GM20431 (cell line): ENCODE data around the gene PLEKHA3.

Experiments
- in situ Hi-C: fragments of 300-500 bp; cut with MseI, MboI; formaldehyde crosslinking; loops from one replicate; pipeline ENCODE4 v1.15.0; 2020; ENCODE audit warnings: low sequenced_read_pairs; ENCODE audit not compliant: unreplicated experiment

PLEKHA3 gene

DNA sequence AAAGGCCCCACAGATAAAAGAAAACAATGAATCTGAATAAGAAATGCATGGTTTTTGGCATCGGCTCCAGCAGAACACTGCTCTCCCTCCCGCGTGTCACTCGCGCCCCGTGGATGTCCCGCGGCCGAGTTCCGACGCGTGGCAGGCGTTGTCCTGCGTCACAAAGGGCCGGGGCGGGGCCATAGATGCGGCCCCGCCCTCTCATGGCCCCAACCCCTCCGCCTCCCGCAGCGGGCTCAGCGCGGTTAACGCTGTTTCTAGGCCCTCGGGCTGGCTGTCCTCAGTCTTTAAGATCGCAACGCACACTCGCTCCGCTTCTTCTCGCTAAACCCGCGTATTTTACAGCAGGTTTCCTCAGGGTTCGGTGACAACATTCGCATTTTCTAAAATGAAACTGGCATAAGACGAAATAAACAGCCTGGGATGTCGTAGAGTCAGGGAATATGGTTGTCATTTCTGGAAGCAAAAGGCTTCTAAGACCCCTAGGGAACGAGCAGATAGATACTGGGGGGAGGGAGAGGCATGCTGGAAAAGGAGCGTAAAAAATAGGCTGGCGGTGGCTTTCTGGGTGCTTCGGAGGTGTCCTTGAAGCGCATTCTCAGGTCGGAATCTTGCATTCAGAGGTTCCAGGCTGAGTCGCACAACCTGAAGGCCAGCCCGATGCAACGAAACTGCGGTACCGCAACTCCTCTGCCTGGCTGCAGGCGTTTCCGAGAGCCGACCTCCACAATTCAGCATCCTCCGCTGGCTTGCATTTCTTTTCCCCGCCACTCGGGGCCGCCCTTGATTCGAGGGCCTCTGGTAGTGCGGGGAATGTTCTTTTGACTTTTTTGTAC, 1.6 kb upstream of the PLEKHA3 start, which contains the start of gene FKBP7:
FKBP7 (minus strand) TSS at position 162 of the 836 bp plus-strand sequence; CDS start at position 61, 101 bp downstream.
- in situ Hi-C loops: no loop called here

DNA sequence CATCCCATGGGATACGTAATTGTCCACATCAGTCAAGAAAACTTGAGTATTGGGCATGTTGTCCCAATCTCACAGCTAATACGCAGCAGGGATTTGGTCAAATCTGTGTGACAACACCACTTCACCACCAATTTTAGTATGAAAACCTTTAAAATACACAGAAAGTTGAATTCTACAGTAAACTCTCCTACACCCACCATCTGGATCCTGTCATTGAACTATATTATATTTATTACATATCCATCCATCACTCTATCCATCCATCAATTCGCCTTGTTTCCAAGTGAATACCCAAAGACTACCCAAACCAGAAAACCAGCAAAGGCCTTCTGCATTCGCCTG, 1.0 kb upstream of the PLEKHA3 start:
- in situ Hi-C loops: no loop called here

DNA sequence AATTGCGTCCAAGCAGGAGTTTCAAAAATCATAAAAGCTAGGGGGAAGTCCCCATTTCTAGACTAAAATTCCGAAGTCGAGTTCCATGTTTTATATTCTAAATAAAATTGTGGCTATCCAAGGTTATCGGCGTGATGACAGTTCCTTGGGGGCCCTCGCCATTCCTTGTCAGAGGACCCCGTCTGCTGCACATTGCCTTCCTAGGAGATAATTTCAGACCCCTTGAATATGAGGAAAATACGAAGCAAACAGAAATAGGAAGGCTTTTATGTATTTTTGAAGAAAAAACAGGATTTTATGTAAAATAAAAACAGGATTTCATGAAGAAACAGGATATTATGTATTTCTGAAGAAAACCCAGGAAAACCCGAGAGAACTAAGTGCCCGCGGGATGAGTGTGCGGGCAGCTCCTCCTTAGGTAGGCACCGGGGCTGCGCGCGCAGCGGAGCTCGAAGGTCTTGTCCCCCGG, 465 bp upstream of the PLEKHA3 start:
- in situ Hi-C loops: no loop called here

DNA sequence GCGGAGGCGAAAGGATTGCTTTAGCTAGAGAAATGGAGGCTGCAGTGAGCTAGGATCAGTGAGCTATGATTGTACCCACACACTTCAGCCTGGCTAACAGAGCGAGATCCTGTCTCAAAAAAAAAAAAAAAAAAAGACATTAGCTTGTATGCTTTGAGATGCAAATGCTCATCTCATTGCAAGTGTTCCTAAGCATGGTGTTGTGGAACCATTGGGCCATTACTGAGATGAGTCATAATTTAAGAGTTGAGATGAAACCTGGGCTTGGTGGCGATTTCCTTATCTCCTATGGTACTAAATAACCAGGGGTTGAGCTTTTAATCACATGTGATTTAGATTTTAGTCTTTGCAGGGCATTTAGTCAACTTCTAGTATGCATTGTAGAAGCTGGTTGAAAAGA, 2.2 kb downstream of the PLEKHA3 start:
- in situ Hi-C loops: no loop called here

DNA sequence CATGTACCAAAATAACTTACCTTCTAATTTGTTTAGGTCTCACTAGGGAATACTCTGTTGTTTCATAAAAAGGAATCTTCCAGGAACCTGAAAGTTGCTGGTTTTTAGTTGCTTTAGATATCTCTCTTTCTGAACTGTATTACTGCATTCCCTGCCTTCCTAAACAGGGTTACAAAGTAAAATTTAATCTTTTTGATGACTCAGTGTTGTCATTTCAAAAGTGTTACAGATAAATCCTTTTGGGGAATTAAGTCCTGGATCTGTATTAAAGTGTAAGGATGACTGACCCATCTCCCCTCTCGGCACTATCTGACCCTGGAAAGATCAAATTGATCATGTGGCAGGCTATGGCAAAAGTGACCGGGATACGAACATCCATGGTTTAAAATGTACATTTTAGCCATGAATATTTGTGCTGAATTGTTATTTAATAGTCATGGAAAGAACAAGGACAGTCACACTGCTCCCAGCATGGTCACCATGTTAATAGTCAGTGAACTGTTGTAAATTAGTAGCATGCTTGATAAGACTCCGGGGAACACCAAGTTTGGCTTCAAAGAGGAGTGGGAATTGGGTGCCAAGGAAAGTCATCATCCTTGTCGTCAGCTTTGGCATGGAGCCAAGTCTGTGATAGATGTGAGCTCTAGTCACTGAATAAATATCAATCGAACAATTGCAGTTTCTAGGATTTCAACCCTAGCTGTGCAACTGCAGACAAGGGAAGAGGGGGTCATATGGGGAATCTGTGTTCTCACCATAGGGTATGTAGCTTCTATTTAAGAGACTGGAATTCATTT, 4.2 kb downstream of the PLEKHA3 start:
- in situ Hi-C loops: no loop called here

DNA sequence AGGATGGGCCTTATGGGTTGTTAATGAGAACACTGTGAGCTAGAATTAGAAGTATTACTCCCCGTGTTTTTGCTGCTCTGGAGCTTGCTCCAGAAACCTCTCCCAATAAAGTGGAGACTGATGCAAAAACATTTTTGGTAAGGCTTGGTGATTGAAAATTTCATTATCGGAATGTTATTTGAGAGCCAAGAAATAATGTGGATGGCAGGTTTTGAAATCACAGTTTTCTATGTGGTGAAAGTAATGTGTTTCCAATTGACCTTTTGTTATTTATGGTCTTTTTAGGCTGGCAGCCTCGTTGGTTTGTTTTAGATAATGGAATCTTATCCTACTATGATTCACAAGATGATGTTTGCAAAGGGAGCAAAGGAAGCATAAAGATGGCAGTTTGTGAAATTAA, 5.1 kb downstream of the PLEKHA3 start:
- in situ Hi-C loops: no loop called here

DNA sequence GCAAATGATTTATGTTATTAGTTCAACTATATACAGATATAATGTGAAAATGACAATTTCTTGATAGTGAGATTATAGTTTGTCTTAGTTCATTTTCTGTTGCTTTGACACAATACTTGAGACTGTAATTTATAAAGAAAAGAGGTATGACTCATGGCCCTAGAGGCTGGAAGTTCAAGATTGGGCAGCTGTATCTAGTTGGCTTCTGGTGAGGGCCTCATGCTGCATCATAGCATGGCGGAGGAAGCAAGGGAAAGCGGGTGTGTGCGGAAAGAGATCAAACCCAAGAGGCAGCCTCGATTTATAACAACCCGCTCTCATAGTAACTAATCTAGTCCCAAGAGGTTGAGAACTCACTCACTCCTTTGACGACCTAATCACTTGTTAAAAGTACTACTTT, 11.4 kb downstream of the PLEKHA3 start:
- in situ Hi-C loops: no loop called here

DNA sequence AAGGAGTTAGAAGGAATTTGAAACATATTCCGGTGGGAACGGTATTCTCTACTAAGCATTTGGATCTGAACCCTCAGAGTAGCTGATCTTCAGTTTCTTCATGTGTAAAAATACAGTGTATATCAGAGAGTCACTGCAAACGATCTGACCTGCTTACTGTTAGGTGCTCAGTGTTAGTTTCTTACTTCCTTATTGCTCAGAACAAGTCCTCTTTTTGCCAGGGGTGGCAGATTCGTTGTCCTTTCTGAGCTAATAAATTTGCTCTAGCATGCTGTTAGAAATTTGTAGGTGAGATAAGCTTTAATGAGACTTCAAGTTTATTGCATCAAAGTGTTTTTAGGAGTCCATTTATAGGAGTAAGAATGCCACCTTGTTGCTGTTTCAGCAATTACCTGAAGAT, 15.8 kb downstream of the PLEKHA3 start:
- in situ Hi-C loops: no loop called here

DNA sequence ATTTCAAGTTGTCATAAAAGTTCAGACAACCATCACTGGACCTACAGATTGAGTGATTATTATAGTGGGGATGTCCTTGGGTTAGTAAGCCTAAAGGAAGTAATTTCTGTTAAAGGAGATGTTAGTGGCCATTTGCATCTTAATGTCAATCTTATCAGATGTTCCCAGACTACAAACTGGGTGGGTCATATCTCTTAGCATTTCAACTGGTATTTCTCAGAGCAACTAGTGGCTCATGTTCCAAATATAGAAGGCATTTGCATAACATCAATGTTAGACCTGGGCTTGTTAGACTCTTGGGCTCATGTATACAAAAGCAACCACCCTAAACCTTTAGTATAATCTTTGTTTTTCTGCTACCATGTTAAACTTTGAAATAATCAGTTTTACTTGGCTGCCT, 17.9 kb downstream of the PLEKHA3 start:
- in situ Hi-C loops: no loop called here

DNA sequence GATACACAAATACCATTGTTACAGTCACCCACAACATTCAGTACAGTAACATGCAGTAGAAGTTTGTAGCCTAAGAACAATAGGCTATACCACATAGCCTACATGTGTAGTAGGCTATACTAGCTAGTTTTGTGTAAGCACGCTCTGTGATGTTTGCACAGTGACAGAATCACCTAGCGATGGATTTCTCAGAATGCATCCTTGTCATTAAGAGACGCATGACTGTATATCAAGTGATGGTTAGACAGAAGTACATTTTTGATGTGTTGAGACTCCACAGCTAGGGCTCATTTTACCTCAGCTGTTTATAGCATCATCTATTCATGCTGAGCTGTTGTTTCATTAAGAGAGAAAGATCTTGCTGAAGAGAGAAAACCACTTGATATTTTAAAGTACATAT, 19.4 kb downstream of the PLEKHA3 start:
- in situ Hi-C loops: no loop called here

DNA sequence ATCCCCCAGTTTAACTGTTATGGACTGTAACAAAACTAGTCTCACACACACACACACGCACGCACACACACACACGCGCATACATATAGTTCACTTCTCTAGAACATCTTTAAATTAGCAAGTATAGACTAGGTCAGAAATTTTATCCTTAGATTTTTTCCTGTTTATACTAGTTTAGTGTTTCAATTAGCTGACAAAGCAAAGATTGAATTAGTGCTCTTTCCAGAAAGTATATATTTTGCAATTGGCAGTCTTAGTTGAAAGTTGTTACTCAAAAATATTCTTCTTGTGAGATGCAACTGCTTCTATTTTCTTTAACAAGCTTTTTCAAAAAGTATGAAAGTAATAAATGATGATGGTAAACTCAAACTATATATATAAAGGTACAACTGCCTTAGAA, 22.5 kb downstream of the PLEKHA3 start:
- in situ Hi-C loops: no loop called here

DNA sequence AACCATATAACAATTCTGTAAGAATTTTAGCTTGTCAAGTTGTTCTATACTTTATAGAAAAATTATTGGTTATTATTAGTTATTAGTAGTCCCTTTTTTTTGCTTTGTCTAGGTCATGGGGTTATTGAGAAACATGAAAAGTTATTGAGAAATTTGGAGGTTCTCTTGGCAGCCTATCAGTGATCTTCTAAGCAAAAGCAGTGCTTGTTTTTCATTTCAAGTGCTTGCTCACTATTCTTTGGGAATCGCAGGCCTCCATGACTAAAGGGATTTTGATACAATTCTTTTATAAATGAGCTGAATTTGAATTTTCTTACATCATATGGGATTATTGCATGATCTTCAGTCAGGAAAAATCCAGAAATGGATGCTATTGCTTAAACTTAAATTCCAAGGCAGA, 25.8 kb downstream of the PLEKHA3 start:
- in situ Hi-C loops: no loop called here

DNA sequence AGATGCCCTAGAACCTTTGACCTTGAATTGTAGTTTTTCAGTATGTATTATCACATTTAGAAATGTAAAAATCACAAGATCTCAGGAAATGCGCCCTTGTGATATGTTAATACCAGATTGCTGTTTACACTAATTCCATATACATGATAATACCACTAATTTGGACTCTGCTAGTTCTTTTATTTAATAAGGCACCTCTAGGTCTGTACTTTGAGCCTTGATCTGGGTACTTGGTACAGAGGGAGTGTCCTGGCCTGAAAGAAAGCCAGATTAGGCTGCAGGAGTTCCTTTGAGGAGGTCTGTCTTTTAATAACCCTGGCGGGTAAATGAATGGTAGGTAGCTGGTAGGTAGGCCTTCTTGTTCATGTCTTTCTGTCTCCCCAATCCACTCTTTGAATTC, 26.3 kb downstream of the PLEKHA3 start:
- in situ Hi-C loops: no loop called here

DNA sequence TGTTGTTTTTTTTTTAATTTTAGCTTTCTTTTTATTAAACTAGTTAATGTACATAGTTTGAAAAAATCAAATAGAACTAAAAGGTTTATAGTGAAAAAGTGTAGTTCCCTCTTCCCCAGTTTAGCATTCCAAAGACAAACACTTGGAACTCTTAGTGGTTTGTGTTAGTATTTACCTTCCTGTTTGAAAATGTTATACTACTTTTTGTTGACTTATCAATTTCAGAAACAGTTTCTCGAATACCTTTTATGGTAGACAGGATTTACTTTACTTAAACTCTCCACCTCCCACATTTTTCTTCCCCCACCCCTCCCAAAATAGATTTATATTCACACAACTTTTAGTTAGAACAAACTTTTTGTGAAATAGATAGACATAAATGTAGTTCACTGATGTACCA, 26.7 kb downstream of the PLEKHA3 start:
- in situ Hi-C loops: no loop called here

DNA sequence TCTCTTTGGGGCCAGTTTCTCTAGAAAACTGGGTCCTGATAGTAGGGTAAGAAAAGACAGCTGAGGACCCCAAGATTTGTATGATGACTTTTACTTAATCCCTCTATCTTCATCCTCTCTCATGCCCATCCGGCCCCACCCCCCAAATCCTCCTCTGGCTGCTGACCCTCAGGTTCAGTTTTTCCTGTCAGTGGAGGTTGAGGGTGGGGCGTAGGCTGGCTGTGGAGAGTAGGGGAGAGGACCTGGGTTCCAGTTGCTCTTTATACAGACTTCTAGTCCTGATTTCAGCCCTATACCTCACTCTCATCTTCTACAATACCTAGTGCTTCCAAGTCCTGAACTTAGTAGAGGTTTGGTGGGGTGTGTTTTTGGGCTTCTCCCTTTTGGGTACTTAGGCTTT, 28.4 kb downstream of the PLEKHA3 start:
- in situ Hi-C loops: no loop called here

DNA sequence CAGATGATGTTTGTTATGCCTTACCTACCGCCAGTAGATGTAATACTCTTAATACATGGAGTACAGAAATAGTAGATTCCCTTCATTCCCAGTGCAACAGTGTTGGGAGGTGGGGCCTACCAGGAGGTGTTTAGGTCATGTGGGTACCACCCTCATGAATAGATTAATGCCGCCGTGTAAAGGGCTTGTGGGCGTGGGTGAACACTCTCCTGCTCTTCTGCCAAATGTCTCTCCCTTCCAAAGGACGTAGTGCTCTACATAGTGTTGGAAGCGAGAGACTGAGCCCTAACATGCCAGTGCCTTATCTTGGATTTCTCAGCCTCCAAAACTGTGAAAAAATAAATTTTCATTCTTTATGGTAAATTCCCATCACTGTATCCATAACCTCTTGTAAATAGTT, 30.1 kb downstream of the PLEKHA3 start:
- in situ Hi-C loops: no loop called here

DNA sequence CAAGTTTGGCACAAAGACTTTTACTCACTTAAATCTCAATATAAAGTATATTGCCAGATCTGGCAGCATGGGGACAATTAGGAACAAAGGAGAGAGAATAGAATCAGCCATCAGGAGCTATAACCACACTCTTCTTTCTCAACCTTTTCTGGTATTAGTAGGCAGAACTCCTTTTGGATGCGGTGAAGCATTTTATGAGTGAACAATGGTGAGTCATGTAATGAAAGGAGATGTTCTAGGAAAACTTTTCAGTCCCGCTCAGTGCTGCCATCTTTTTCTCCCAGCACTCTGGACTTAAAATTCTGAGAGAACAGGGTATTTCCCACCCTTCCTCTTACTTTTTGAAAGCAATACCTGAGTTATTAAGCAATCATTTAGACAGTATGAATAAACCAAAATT, 32.2 kb downstream of the PLEKHA3 start:
- in situ Hi-C loops: no loop called here

DNA sequence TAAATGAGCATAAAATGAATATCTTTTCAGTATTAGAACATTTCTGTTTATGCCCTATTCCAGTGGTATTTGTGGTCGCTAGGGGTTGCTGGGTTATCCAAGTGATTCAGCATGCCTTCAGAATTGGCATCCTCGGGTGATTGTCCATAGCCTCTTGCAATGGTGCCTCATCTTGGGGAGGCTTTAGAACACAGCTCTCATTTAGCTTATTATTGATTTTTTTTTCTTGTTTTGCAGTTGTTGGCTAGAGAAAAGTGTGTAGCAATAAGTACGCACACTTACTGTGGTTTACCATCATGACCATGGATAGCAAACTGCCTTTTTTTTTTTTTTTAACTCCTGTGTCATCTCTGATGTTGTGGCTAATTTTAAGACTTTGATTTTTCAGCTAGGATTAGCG, 33.6 kb downstream of the PLEKHA3 start:
- in situ Hi-C loops: no loop called here

DNA sequence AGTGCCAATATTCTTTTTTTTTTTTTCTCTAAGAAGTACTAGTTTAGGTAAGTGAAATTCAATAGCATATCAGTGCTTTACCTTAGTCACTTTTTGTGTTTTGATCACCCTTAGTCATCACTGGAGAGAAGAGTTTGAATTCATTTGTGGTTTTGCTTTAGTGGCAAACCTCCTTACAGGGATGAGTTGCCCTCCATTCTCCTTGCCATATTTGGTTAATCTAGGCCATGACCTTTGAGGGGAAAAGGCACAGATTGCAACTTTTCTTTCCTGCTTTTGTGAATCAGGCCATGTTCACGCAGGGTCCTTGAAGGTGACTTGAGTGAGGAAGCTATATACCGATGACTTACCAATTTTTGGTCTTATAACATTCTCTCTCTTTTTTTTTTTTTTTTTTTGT, 34.4 kb downstream of the PLEKHA3 start:
- in situ Hi-C loops: no loop called here

DNA sequence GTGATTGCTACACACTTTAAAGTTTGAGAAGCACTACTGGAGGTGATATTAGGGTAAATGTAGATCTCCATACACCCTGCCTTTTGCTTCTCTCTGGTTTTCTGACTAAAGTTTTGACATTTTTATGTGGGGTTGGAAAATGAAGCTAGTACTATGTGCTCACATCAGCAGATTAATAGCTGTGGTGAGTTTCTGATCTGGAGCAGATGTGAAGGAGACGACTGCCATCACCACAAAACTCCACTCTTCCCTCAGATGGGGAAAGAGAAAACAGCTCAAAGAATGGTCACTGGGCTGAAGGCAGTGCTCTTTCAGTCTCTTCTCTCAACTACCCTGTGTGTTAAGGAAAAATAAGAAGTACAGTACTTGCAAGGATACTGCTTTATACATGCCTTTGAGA, 37.2 kb downstream of the PLEKHA3 start:
- in situ Hi-C loops: no loop called here
